Uterus (tissue), 2 donors: ENCODE measurements around the gene UFD1.

ENCODE experiments used
- CTCF ChIP-seq, 4 experiments: fragments of 200-600 bp in 2 of 4; fragments of 450-650 bp in 2 of 4; sonication (generic) in 2 of 4; IDR thresholded peaks; one replicate each; pipeline ENCODE4 v1.5.1; 2016 to 2019; ENCODE audit warnings: antibody characterized with exemption in 4 of 4, mild to moderate bottlenecking in 2 of 4, moderate library complexity in 1 of 4
- POLR2A ChIP-seq, 2 donors: fragments of 450-650 bp; IDR thresholded peaks; one replicate each; pipeline ENCODE4 v1.6.1; 2016; ENCODE audit warnings: antibody characterized with exemption in 2 of 2, mild to moderate bottlenecking in 1 of 2, moderate library complexity in 1 of 2

- TF ChIP-seq POLR2A (IDR thresholded peaks at IDR 0.05) = no peak
- no peak for TF ChIP-seq CTCF (IDR thresholded peaks at IDR 0.05)
Observed at GRCh38 chr22:19508024-19508776, 29.2 kb upstream of the UFD1 start.
